ENCODE data around the gene ROS1. TPM values are rescaled to one million over a fixed set of nuclear protein-coding genes. Genes with fewer than 3 reads are reported as not detected.
"Not testable (repeated sequence)": the region's sequence is repeated elsewhere in the genome, so short reads cannot be mapped to it uniquely, and the experiment has no call there.

The ROS1 gene
- total RNA-seq, 1 donor from 2014 or later, result not detected

- Histone ChIP-seq H3K4me3 (no peak overlapping the region), H3K36me3 (no peaks in the 10 kb centered on the region), H3K4me1 (no peaks in the 10 kb centered on the region), H3K9me3 (no peaks in the 10 kb centered on the region), H3K27me3 (no peaks in the 10 kb centered on the region), H3K27ac (no peak overlapping the region)
- TF ChIP-seq, protein P1, sequence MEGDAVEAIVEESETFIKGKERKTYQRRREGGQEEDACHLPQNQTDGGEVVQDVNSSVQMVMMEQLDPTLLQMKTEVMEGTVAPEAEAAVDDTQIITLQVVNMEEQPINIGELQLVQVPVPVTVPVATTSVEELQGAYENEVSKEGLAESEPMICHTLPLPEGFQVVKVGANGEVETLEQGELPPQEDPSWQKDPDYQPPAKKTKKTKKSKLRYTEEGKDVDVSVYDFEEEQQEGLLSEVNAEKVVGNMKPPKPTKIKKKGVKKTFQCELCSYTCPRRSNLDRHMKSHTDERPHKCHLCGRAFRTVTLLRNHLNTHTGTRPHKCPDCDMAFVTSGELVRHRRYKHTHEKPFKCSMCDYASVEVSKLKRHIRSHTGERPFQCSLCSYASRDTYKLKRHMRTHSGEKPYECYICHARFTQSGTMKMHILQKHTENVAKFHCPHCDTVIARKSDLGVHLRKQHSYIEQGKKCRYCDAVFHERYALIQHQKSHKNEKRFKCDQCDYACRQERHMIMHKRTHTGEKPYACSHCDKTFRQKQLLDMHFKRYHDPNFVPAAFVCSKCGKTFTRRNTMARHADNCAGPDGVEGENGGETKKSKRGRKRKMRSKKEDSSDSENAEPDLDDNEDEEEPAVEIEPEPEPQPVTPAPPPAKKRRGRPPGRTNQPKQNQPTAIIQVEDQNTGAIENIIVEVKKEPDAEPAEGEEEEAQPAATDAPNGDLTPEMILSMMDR (IDR thresholded peaks at IDR 0.05), result no peak
- DNase-seq (ENCODE audit: low spot score in 2 of 2), result no peak
- intact Hi-C loops (cut with DNase I), result no loop called here
Observed at GRCh38 chr6:117253785-117254184, 172.0 kb downstream of the ROS1 start.

GRCh38 chr6:117244979-117245378 is 180.8 kb downstream of the ROS1 start:
- H3K9me3 ChIP-seq; DNase-seq (ENCODE audit: low spot score in 2 of 2); H3K36me3 ChIP-seq; H3K27ac ChIP-seq; H3K4me3 ChIP-seq; intact Hi-C loops (cut with DNase I); H3K27me3 ChIP-seq; H3K4me1 ChIP-seq: not testable (repeated sequence)

GRCh38 chr6:117244571-117244970 is 181.2 kb downstream of the ROS1 start:
- H3K27ac ChIP-seq; H3K4me1 ChIP-seq; intact Hi-C loops (cut with DNase I); H3K36me3 ChIP-seq; DNase-seq (ENCODE audit: low spot score in 2 of 2); H3K27me3 ChIP-seq; H3K4me3 ChIP-seq; H3K9me3 ChIP-seq: not testable (repeated sequence)

Other genes starting within 250 kb of the ROS1 start
- not detected for gene VGLL2, start 160.4 kb downstream of the ROS1 start, total RNA-seq
- gene DCBLD1, start 56.7 kb upstream of the ROS1 start, total RNA-seq, result 0.85 TPM
- 12.5 TPM for gene GOPC, start 176.6 kb upstream of the ROS1 start, total RNA-seq
- 14.6 TPM for gene NUS1, start 249.5 kb upstream of the ROS1 start, total RNA-seq

Data from ascending aorta (tissue), 2 donors.